Putamen (tissue), 1 donor: ENCODE results near the gene KRT26.

ENCODE experiments used
- DNase-seq: peaks from one replicate; pipeline ENCODE4 v3.0.0-alpha.2; 2016; ENCODE audit warnings: low spot score

KRT26 gene

DNA sequence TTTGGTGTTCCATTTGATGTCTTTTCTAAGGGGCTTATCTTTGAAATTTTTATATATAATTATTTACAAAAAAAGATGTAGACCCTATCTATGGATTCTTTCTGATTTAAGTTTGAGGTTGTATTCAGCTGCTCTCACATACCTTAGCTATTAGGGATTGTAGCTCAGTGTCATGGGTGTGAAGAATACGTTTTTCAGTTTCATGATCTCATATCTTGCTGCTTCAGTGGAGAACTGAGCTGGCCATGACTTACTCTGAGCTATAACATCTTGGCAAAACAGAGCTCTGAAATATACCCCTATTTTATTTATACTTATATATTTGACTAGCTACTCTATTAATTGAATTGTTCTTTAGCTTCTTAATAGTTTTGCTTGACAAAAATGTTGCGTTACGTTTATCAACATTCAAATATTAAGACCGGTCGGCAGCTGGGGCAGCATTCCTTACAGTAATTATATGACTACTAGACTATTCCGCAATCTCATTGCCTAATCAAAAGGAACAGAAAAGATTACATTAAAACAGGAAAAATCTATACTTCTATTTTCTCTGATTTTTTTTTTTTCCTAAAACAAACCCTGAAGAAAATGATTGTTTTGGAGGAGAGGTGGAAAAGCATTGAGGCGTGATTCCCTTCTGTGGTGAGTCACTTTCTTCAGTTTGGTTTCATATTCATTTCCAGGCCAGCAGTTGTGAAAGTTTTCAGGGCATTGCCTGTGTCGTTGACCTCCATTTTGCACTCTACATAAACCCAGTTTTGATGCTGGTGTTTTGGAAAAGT is 44.4 kb downstream of the KRT26 start:
- no peak for DNase-seq

GRCh38 chr17:40726919-40727318 is 45.1 kb downstream of the KRT26 start:
- DNase-seq = no peak

DNA sequence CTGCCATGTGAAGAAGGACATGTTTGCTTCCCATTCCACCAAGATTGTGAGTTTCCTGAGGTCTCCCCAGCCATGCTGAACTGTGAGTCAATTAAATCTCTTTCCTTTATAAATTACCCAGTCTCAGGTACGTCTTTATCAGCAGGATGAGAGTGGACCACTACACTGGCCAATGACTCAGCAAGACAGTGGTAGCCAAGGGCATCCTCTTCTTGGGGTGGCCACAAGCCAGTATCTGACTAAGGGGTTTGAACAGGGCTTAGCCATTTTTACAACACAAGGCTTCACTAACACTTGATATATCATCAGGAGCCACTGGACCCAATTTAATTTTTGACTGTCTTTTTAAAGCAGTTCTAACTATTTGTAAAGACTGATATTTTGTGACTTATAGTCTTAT is 47.3 kb downstream of the KRT26 start:
- no peak for DNase-seq

- no peak for DNase-seq
Measured at GRCh38 chr17:40722241-40722640, 49.8 kb downstream of the KRT26 start.

DNA sequence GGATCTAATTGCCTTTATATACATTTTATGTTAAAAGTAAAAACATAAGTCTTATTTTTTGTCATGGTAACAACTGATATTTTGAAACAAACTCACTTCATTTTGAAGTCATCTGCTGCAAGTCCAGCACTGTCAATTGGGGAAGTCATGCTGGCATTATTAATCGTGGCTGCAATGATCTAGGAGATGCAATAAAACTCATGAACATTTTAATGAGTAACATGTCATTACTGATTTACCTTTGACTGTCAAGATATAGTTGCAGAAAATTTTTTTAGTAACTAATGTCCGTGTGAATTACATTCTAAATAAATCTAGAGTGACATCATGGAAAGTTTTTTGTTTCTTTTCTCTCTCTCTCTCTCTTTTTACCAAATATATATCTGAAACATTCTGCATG is 51.1 kb downstream of the KRT26 start:
- no peak for DNase-seq

- DNase-seq = no peak
Measured at GRCh38 chr17:40718930-40719329, 53.1 kb downstream of the KRT26 start.

DNA sequence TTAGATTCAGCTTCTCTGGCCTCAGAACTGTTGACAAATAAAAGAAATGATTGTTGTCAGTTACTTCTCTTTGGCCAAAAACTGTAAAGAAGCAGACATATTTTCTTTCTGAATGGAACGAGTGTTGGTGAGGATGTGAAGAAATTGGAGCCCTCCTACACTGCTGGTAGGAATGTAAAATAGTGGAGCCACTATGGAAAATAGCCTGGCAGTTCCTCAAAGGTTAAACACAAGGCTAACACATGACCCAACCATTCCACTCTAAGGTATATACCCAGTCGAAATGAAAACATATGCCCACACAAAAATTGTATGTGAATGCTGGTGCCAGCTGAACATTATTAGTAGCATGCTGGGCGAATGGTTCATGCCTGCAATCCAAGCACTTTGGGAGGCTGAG is 54.2 kb downstream of the KRT26 start:
- DNase-seq = no peak
